ENCODE data around the gene IGSF3. TPM values are rescaled to one million over a fixed set of nuclear protein-coding genes. Genes with fewer than 3 reads are reported as not detected.
"Not testable (repeated sequence)": the region's sequence is repeated elsewhere in the genome, so short reads cannot be mapped to it uniquely, and the experiment has no call there.

IGSF3 gene
- total and polyA plus RNA-seq, 3 donors from 2014 or later, result 12.6 to 27.2 (median 15.4) TPM

GRCh38 chr1:116664366-116664977 is 3.1 kb downstream of the IGSF3 start:
- intact Hi-C loops (cut with DNase I; ENCODE audit: low total_unique reads), result no loop called here
- TF ChIP-seq POLR2A (IDR thresholded peaks at IDR 0.05) (no peak), CTCF (IDR thresholded peaks at IDR 0.05) (no peak)
- no peak for DNase-seq
- Histone ChIP-seq H3K36me3 (ENCODE audit: low read depth, missing control alignments) (no peaks in the 10 kb centered on the region), H3K27me3 (no peaks in the 10 kb centered on the region), H3K9me3 (no peaks in the 10 kb centered on the region), H3K27ac (no peak overlapping the region), H3K4me1 (no peaks in the 10 kb centered on the region), H3K4me3 (no peak overlapping the region)
- WGBS, 2 donors, result 95 to 96% methylated on average over 5 of the region's 5 CpGs

- Histone ChIP-seq H3K9me3 (no peaks in the 10 kb centered on the region), H3K4me1 (no peaks in the 10 kb centered on the region), H3K4me3 (no peak overlapping the region), H3K27me3 (no peaks in the 10 kb centered on the region), H3K36me3 (ENCODE audit: low read depth, missing control alignments) (no peaks in the 10 kb centered on the region), H3K27ac (no peak overlapping the region)
- WGBS, 2 donors, result 86 to 97% methylated on average over 2 of the region's 2 CpGs
- intact Hi-C loops (cut with DNase I; ENCODE audit: low total_unique reads), result no loop called here
- TF ChIP-seq CTCF (IDR thresholded peaks at IDR 0.05), result no peak
- TF ChIP-seq POLR2A (IDR thresholded peaks at IDR 0.05), result no peak
- DNase-seq, result no peak
These were observed 3.7 kb downstream of the IGSF3 start for GRCh38 chr1:116663821-116664220.

GRCh38 chr1:116661633-116662032 is 5.9 kb downstream of the IGSF3 start:
- H3K36me3 ChIP-seq (ENCODE audit: low read depth, missing control alignments), result no peaks in the 10 kb centered on the region
- H3K27ac ChIP-seq, result no peak overlapping the region
- no peaks in the 10 kb centered on the region for H3K27me3 ChIP-seq
- no peaks in the 10 kb centered on the region for H3K9me3 ChIP-seq
- no peaks in the 10 kb centered on the region for H3K4me1 ChIP-seq
- H3K4me3 ChIP-seq, result no peak overlapping the region
- no peak for DNase-seq
- intact Hi-C loops (cut with DNase I; ENCODE audit: low total_unique reads), result no loop called here
- no peak for TF ChIP-seq POLR2A (IDR thresholded peaks at IDR 0.05)
- TF ChIP-seq CTCF (IDR thresholded peaks at IDR 0.05), result no peak
- WGBS, 2 donors, result 83 to 94% methylated on average over 1 of the region's 1 CpG

- H3K4me1 ChIP-seq; H3K36me3 ChIP-seq (ENCODE audit: low read depth, missing control alignments); H3K27ac ChIP-seq; H3K9me3 ChIP-seq; H3K4me3 ChIP-seq; DNase-seq; intact Hi-C loops (cut with DNase I; ENCODE audit: low total_unique reads); H3K27me3 ChIP-seq: not testable (repeated sequence)
- WGBS, 2 donors, result 85 to 92% methylated on average over 5 of the region's 5 CpGs
These were observed 8.9 kb downstream of the IGSF3 start for GRCh38 chr1:116658645-116659044.

- H3K27me3 ChIP-seq; intact Hi-C loops (cut with DNase I; ENCODE audit: low total_unique reads); H3K27ac ChIP-seq; H3K36me3 ChIP-seq (ENCODE audit: low read depth, missing control alignments); DNase-seq; H3K9me3 ChIP-seq; H3K4me1 ChIP-seq; H3K4me3 ChIP-seq: not testable (repeated sequence)
- WGBS, 2 donors, result 80 to 97% methylated on average over 6 of the region's 6 CpGs
These were observed 9.7 kb downstream of the IGSF3 start for GRCh38 chr1:116657836-116658235.

GRCh38 chr1:116654351-116654750 is 13.2 kb downstream of the IGSF3 start:
- TF ChIP-seq CTCF (IDR thresholded peaks at IDR 0.05), result no peak
- TF ChIP-seq POLR2A (IDR thresholded peaks at IDR 0.05), result no peak
- no peak overlapping the region for H3K4me3 ChIP-seq
- H3K4me1 ChIP-seq, result peaks cover 3% of the 10 kb centered on the region
- intact Hi-C loops (cut with DNase I; ENCODE audit: low total_unique reads), result no loop called here
- no peaks in the 10 kb centered on the region for H3K36me3 ChIP-seq (ENCODE audit: low read depth, missing control alignments)
- no peak for DNase-seq
- peak overlapping the region in 1 of 2 donors; percentile 24 for H3K27ac ChIP-seq
- no peaks in the 10 kb centered on the region for H3K27me3 ChIP-seq
- 84 to 91% methylated on average over 4 of the region's 4 CpGs for WGBS, 2 donors
- H3K9me3 ChIP-seq, result no peaks in the 10 kb centered on the region

GRCh38 chr1:116652598-116652997 is 14.9 kb downstream of the IGSF3 start:
- WGBS, 2 donors, result 79 to 89% methylated on average over 2 of the region's 2 CpGs
- H3K36me3 ChIP-seq (ENCODE audit: low read depth, missing control alignments); H3K27ac ChIP-seq; H3K27me3 ChIP-seq; intact Hi-C loops (cut with DNase I; ENCODE audit: low total_unique reads); H3K9me3 ChIP-seq; H3K4me3 ChIP-seq; DNase-seq: not testable (repeated sequence)
- H3K4me1 ChIP-seq, result peaks cover 12% of the 10 kb centered on the region

GRCh38 chr1:116650781-116651180 is 16.8 kb downstream of the IGSF3 start:
- H3K27ac ChIP-seq; H3K9me3 ChIP-seq; H3K4me3 ChIP-seq; intact Hi-C loops (cut with DNase I; ENCODE audit: low total_unique reads); H3K36me3 ChIP-seq (ENCODE audit: low read depth, missing control alignments); DNase-seq; H3K27me3 ChIP-seq: not testable (repeated sequence)
- WGBS, 2 donors, result 79 to 86% methylated on average over 3 of the region's 3 CpGs
- H3K4me1 ChIP-seq, result peaks cover 14% of the 10 kb centered on the region

Measured in testis (tissue), 3 donors.